ENCODE data around the gene ABCB8. TPM values are rescaled to one million over a fixed set of nuclear protein-coding genes. Genes with fewer than 3 reads are reported as not detected.

The ABCB8 gene
- total and polyA plus RNA-seq, 9 donors, result 6.1 to 45.2 (median 26.3) TPM

DNA sequence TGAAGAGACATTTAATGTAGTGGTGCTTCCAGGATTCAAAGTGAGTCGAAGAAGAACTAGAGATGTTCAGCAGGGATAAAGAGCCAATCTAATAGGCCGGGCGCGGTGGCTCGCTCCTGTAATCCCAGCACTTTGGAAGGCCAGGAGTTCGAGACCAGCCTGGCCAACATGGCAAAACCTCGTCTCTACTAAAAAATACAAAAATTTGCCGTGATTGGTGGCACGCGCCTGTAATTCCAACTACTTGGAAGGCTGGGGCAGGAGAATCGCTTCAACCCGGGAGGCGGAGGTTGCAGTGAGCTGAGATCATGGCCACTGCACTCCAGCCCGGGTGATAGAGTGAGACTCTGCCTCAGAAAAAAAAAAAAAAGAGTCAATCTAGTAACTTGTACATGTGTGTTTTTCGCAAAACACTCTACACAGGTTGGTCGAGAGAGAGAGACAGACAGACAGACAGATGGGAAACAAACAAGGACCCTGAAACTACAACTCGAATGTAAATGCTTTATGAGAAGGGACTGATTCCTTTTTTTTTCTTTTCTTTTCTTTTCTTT lies 775 bp downstream of the ABCB8 start:
- no peaks in the 10 kb centered on the region for H3K36me3 ChIP-seq
- H3K4me3 ChIP-seq, result peak overlapping the region; percentile 82
- WGBS, 3 donors, result 37 to 47% (median 38%) methylated on average over 17 of the region's 17 CpGs
- TF ChIP-seq POLR2A (IDR thresholded peaks at IDR 0.05) (no peak), EP300 (IDR thresholded peaks at IDR 0.05) (no peak)
- TF ChIP-seq, protein P1, sequence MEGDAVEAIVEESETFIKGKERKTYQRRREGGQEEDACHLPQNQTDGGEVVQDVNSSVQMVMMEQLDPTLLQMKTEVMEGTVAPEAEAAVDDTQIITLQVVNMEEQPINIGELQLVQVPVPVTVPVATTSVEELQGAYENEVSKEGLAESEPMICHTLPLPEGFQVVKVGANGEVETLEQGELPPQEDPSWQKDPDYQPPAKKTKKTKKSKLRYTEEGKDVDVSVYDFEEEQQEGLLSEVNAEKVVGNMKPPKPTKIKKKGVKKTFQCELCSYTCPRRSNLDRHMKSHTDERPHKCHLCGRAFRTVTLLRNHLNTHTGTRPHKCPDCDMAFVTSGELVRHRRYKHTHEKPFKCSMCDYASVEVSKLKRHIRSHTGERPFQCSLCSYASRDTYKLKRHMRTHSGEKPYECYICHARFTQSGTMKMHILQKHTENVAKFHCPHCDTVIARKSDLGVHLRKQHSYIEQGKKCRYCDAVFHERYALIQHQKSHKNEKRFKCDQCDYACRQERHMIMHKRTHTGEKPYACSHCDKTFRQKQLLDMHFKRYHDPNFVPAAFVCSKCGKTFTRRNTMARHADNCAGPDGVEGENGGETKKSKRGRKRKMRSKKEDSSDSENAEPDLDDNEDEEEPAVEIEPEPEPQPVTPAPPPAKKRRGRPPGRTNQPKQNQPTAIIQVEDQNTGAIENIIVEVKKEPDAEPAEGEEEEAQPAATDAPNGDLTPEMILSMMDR (IDR thresholded peaks at IDR 0.05), result no peak
- intact Hi-C loops (cut with DNase I), result loop anchor here in 1 of 4 donors (2.0 kb wide), 1 partner anchor 58 kb away; the partner anchor contains the start of gene AGAP3
- H3K9me3 ChIP-seq, result no peaks in the 10 kb centered on the region
- peaks cover 4% of the 10 kb centered on the region for H3K4me1 ChIP-seq (ENCODE audit: insufficient read depth)
- H3K27ac ChIP-seq, result peak overlapping the region in 1 of 2 donors; percentile 74
- no peak for DNase-seq
- H3K27me3 ChIP-seq, result no peaks in the 10 kb centered on the region

- Histone ChIP-seq H3K4me3 (no peak overlapping the region), H3K27me3 (no peaks in the 10 kb centered on the region), H3K36me3 (no peaks in the 10 kb centered on the region), H3K4me1 (ENCODE audit: insufficient read depth) (peaks cover 4% of the 10 kb centered on the region), H3K9me3 (no peaks in the 10 kb centered on the region), H3K27ac (no peak overlapping the region)
- intact Hi-C loops (cut with DNase I), result no loop called here
- no peak for DNase-seq
- TF ChIP-seq, protein P1 (IDR thresholded peaks at IDR 0.05), result no peak
- no peak for TF ChIP-seq POLR2A (IDR thresholded peaks at IDR 0.05)
- TF ChIP-seq EP300 (IDR thresholded peaks at IDR 0.05), result no peak
- WGBS, 3 donors, result 47 to 67% (median 64%) methylated on average over 4 of the region's 4 CpGs
Observed at GRCh38 chr7:151031011-151031410, 2.8 kb downstream of the ABCB8 start.

DNA sequence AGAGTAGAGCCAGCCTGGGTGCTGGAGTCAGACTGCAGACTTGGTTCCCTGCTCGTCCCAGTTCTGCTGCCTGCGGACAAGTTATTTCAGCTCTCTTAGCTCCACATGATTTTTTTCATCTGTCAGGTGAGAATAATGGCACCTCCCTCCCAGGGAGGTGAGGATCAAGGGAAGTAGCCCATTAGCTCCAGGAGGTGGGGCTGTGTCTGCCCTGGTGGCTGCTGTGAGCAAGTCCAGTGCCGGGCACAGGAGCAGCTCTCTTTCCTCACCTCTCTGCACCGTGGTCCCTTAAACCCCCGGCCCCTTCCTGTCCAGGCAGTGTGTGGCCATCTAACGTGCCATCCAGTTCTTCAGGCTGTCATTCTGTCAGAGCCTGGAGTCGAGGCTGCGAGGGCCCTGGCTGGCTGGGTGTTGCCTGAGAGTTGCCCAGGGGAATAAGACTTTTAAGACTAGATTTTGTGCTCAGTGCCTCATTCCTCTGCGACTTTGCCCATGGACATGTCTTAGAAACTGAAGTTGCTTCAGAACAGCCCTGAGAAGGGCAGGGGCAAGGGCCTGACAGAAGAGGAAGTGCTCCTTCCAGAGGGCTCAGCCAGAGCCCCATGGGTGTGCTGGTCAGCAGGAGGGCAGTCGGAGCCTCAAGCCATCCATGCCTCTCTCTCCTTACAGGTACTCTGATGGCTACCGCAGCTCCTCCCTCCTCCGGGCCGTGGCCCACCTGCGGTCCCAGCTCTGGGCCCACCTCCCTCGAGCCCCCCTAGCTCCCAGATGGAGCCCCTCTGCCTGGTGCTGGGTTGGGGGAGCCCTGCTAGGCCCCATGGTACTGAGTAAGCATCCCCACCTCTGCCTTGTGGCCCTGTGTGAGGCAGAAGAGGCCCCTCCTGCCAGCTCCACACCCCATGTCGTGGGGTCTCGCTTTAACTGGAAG lies 5.0 kb downstream of the ABCB8 start:
- H3K4me3 ChIP-seq, result no peak overlapping the region
- H3K27ac ChIP-seq, result no peak overlapping the region
- no peak for DNase-seq
- intact Hi-C loops (cut with DNase I), result no loop called here
- H3K27me3 ChIP-seq, result no peaks in the 10 kb centered on the region
- TF ChIP-seq, protein P1 (IDR thresholded peaks at IDR 0.05), result no peak
- TF ChIP-seq POLR2A (IDR thresholded peaks at IDR 0.05) (no peak), EP300 (IDR thresholded peaks at IDR 0.05) (no peak)
- H3K36me3 ChIP-seq, result no peaks in the 10 kb centered on the region
- WGBS, 3 donors, result 82 to 88% (median 87%) methylated on average over 17 of the region's 17 CpGs
- no peaks in the 10 kb centered on the region for H3K9me3 ChIP-seq
- peaks cover 4% of the 10 kb centered on the region for H3K4me1 ChIP-seq (ENCODE audit: insufficient read depth)

DNA sequence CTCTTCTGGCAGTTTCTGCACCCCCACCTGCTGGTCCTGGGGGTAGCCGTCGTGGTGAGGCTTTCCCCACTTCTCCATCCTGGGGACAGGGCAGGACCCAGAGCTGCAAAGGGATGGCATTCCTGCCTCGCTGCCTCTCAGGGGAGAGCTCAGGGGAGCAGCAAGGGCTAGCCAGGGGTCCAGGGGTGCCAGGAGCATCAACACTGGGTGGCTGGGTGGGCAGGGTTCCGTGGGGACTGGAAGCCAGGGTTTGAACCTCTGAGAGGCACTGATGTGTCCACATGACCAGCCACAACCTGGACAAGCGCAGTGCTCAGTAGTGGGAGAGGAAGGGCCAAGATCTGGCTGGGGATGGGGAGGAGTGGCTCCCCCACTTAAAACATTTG lies 5.6 kb downstream of the ABCB8 start:
- no peaks in the 10 kb centered on the region for H3K9me3 ChIP-seq
- peaks cover 5% of the 10 kb centered on the region for H3K4me1 ChIP-seq (ENCODE audit: insufficient read depth)
- DNase-seq, result no peak
- 88 to 94% (median 92%) methylated on average over 5 of the region's 5 CpGs for WGBS, 3 donors
- intact Hi-C loops (cut with DNase I), result no loop called here
- no peak overlapping the region for H3K27ac ChIP-seq
- no peaks in the 10 kb centered on the region for H3K36me3 ChIP-seq
- TF ChIP-seq, protein P1 (IDR thresholded peaks at IDR 0.05), result no peak
- TF ChIP-seq POLR2A (IDR thresholded peaks at IDR 0.05) (no peak), EP300 (IDR thresholded peaks at IDR 0.05) (no peak)
- H3K4me3 ChIP-seq, result no peak overlapping the region
- H3K27me3 ChIP-seq, result no peaks in the 10 kb centered on the region
